Thyroid gland (tissue), 4 donors: Measurements from ENCODE around the gene FOXC2. TPM values are rescaled to one million over a fixed set of nuclear protein-coding genes. Genes with fewer than 3 reads are reported as not detected.

Source experiments
- DNase-seq, 2 donors: peaks; one replicate each; pipeline ENCODE4 v3.0.0-alpha.2; 2019
- H3K27ac ChIP-seq, 3 donors: fragments of 200-600 bp; sonication (generic); 1 replicate in 2 of 3; 2 replicates in 1 of 3; pipeline ENCODE4 v1.5.1; 2016 to 2019; ENCODE audit warnings: mild to moderate bottlenecking in 1 of 3, moderate library complexity in 1 of 3
- H3K27me3 ChIP-seq: fragments of 200-600 bp; sonication (generic); one replicate; pipeline ENCODE4 v1.5.1; 2019
- H3K36me3 ChIP-seq, 2 donors: fragments of 200-600 bp; sonication (generic); one replicate each; pipeline ENCODE4 v1.5.1; 2016 to 2019
- H3K4me1 ChIP-seq, 2 donors: fragments of 200-600 bp; sonication (generic); one replicate each; pipeline ENCODE4 v1.5.1; 2017 to 2019
- H3K4me3 ChIP-seq, 3 donors: fragments of 200-600 bp; sonication (generic); replicated peaks in 1 of 3; 1 replicate in 2 of 3; 2 replicates in 1 of 3; pipeline ENCODE4 v1.5.1; 2016; ENCODE audit warnings: mild to moderate bottlenecking in 1 of 3
- H3K9me3 ChIP-seq: fragments of 200-600 bp; sonication (generic); one replicate; pipeline ENCODE4 v1.5.1; 2017
- POLR2A ChIP-seq, 2 donors: fragments of 450-650 bp; IDR thresholded peaks; one replicate each; pipeline ENCODE4 v1.6.1; 2017; ENCODE audit warnings: antibody characterized with exemption in 2 of 2, mild to moderate bottlenecking in 2 of 2, moderate library complexity in 1 of 2
- WGBS, 2 donors: methylation state at CpG; one replicate each; pipeline ENCODE4 v1.1.5; 2017; 5-methylcytosine and 5-hydroxymethylcytosine counted together
- intact Hi-C: fragments of 100-400 bp; cut with DNase I; formaldehyde crosslinking; loops from one replicate; pipeline ENCODE4 v1.15.1; 2023
- total RNA-seq, 4 donors: library from RNA; depleted of rRNA; stranded (reverse); fragments of >200 nt; gene quantifications; one replicate each; pipeline ENCODE4 v1.2.3, GENCODE V29; 2016
- TF ChIP-seq, protein P1 (sequence below), 6 experiments: fragments of 200-600 bp in 3 of 6; fragments of 450-650 bp in 3 of 6; sonication (generic) in 3 of 6; IDR thresholded peaks; one replicate each; pipeline ENCODE4 v1.5.1; 2016 to 2019; ENCODE audit warnings: antibody characterized with exemption in 6 of 6, mild to moderate bottlenecking in 2 of 6, inconsistent platforms in 1 of 6, moderate library complexity in 1 of 6

The FOXC2 gene
- total RNA-seq, 4 donors from 2014 or later = 1.9 to 4.0 (median 2.1) TPM

DNA sequence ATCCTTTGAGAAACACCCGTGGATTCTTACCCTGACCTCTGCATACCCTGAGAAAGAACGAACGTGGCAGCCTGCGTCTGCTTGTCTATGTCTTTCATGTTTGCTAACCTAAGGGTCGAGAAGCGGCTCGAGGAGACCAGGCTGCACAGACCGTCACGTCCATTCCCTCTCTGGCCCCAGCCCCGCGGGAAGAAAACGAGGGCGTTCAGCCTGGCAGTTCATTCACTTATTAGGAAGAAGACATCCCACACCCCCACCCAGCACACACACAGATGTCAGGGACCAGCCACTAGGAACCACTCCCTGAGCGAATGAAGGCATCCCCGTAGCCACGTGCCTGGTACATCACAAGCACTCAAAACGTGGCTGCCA lies 10.9 kb upstream of the FOXC2 start:
- 34 to 44% methylated on average over 17 of the region's 17 CpGs for WGBS, 2 donors
- no peak for DNase-seq
- intact Hi-C loops = no loop called here

DNA sequence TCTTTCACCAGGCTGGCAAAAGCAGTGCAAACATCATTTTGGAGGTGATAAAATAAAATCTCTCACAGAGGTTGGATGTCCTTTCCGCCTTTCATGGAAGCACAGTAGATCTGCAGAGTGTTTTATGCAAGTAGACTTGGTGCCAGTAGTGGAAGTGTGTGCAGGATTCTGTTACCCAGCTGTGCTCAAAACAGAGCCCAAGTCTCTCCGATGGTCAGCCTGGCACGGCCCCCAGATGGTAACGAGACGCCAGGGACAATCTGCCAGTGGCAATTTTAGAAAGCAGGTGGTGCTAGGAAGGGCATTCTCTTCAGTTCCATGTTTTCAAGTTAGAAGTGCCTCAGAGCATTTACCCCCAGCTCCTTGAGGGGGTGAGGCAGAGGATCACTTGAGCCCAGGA lies 10.1 kb upstream of the FOXC2 start:
- Histone ChIP-seq H3K36me3 (no peaks in the 10 kb centered on the region), H3K9me3 (no peaks in the 10 kb centered on the region), H3K27ac (no peak overlapping the region), H3K4me3 (no peak overlapping the region), H3K4me1 (peaks cover 0 to 14% of the 10 kb centered on the region in 2 donors), H3K27me3 (no peaks in the 10 kb centered on the region)
- intact Hi-C loops = no loop called here
- 62 to 71% methylated on average over 5 of the region's 5 CpGs for WGBS, 2 donors
- no peak for DNase-seq
- TF ChIP-seq, protein P1, sequence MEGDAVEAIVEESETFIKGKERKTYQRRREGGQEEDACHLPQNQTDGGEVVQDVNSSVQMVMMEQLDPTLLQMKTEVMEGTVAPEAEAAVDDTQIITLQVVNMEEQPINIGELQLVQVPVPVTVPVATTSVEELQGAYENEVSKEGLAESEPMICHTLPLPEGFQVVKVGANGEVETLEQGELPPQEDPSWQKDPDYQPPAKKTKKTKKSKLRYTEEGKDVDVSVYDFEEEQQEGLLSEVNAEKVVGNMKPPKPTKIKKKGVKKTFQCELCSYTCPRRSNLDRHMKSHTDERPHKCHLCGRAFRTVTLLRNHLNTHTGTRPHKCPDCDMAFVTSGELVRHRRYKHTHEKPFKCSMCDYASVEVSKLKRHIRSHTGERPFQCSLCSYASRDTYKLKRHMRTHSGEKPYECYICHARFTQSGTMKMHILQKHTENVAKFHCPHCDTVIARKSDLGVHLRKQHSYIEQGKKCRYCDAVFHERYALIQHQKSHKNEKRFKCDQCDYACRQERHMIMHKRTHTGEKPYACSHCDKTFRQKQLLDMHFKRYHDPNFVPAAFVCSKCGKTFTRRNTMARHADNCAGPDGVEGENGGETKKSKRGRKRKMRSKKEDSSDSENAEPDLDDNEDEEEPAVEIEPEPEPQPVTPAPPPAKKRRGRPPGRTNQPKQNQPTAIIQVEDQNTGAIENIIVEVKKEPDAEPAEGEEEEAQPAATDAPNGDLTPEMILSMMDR (IDR thresholded peaks at IDR 0.05) = no peak
- no peak for TF ChIP-seq POLR2A (IDR thresholded peaks at IDR 0.05)

More for the DNA sequence above, 10.9 kb upstream of the FOXC2 start:
- peaks cover 0 to 14% of the 10 kb centered on the region in 2 donors for H3K4me1 ChIP-seq
- H3K4me3 ChIP-seq = peak overlapping the region; percentile 55 to 99 (median 67)
- TF ChIP-seq, protein P1 (IDR thresholded peaks at IDR 0.05) = no peak
- TF ChIP-seq POLR2A (IDR thresholded peaks at IDR 0.05) = no peak
- peak overlapping the region in 2 of 3 donors; percentile 69 to 85 for H3K27ac ChIP-seq
- no peaks in the 10 kb centered on the region for H3K36me3 ChIP-seq
- H3K9me3 ChIP-seq = no peaks in the 10 kb centered on the region
- H3K27me3 ChIP-seq = no peaks in the 10 kb centered on the region

DNA sequence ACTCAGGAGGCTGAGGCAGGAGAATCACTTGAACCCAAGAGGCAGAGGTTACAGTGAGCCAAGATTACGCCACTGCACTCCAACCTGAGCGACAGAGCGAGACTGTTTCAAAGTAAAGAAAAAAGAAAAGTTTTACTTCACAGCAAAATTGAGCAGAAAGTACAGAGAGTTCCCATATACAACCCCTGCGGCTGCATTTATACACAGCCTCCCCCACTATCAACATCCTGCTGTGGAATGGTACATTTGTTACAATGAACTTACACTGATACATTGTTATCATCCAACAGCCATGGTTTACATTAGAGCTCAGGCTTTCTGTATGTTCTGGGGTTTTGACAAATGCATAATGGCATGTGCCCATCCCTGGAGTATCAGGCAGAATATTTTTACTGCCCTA lies 9.0 kb upstream of the FOXC2 start:
- no peaks in the 10 kb centered on the region for H3K27me3 ChIP-seq
- peaks cover 0 to 14% of the 10 kb centered on the region in 2 donors for H3K4me1 ChIP-seq
- DNase-seq = no peak
- H3K4me3 ChIP-seq = no peak overlapping the region
- no peaks in the 10 kb centered on the region for H3K36me3 ChIP-seq
- no peak overlapping the region for H3K27ac ChIP-seq
- TF ChIP-seq, protein P1 (IDR thresholded peaks at IDR 0.05) = no peak
- no peaks in the 10 kb centered on the region for H3K9me3 ChIP-seq
- intact Hi-C loops = no loop called here
- WGBS, 2 donors = 75 to 76% methylated on average over 4 of the region's 4 CpGs

DNA sequence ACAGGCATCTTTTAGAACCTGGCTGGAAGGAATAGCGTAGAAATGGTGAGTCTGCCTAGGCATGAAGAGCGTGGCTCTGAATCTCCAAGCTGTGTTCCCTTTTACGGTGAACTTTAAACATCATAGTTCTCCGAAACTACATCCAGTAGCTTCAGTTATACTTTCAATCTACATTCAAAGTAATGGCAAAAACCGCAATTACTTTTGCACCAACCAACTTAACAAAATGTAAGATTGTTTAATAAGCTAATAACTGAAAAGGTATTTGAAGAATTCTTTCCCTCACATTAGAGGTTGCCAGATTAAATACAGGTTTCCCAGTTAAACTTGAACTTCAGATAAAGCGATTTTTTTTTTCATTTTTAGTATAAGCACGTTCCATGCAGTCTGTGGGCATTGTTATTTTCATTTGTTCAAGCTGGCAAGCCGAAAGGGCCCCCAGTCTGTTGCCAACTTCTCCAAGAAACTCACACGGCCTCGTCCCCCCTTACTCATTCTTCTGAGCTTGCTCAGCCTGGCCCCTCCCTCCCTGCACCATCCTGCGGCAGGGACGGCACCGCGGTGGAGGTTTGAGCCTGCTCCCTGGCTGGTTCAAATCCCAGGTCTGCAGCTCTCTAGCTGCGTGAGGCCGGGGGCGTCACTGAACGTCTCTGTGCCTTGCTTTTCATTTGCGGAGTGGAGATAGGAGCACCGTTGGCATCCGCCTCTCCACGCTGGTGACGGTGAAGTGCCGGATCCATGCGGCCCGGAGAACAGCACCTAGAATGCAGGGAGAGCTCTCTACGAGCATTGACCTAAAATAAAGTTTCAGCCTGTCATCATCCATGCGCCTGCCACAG lies 8.1 kb upstream of the FOXC2 start:
- TF ChIP-seq POLR2A (IDR thresholded peaks at IDR 0.05) = no peak
- TF ChIP-seq, protein P1 (IDR thresholded peaks at IDR 0.05) = no peak
- WGBS, 2 donors = 67 to 80% methylated on average over 28 of the region's 28 CpGs
- Histone ChIP-seq H3K4me3 (no peak overlapping the region), H3K27ac (no peak overlapping the region), H3K27me3 (no peaks in the 10 kb centered on the region), H3K4me1 (peaks cover 4 to 14% of the 10 kb centered on the region in 2 donors), H3K9me3 (no peaks in the 10 kb centered on the region), H3K36me3 (no peaks in the 10 kb centered on the region)
- no peak for DNase-seq
- intact Hi-C loops = no loop called here

DNA sequence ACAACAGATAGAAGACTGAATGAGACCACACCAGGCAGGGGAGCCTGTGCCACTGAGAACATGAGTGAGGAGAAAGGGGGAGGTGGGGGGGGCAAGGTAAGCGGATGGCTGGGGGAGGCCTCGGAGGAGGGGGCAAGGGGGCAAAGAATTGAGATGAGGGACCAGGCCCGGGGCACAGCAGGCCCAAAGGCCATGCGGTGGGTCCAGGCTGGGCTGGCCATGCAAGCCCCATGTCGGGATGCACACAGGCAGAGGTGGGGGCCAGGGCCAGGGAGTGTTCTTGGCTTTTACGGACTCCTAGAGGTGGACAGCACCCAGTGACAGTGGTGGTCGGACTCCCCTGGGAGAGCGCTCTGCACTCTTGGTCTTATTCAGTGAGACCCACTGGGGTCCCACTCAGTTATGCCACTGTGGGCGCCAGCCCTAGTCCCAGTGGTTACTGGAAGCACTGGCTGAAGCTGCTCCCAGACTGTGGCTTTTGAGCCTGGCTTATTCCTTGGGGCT lies 6.8 kb upstream of the FOXC2 start:
- Histone ChIP-seq H3K36me3 (no peaks in the 10 kb centered on the region), H3K4me3 (no peak overlapping the region), H3K27me3 (no peaks in the 10 kb centered on the region), H3K9me3 (no peaks in the 10 kb centered on the region), H3K4me1 (peaks cover 9 to 11% of the 10 kb centered on the region in 2 donors), H3K27ac (no peak overlapping the region)
- TF ChIP-seq, protein P1 (IDR thresholded peaks at IDR 0.05) = no peak
- TF ChIP-seq POLR2A (IDR thresholded peaks at IDR 0.05) = no peak
- intact Hi-C loops = loop anchor here (5.0 kb wide), 2 partner anchors 717 to 732 kb away; no protein-coding TSS in a partner anchor
- DNase-seq = no peak
- 85% methylated on average over 9 of the region's 9 CpGs for WGBS, 2 donors
